Measurements from ENCODE around the gene TRIO.

DNA sequence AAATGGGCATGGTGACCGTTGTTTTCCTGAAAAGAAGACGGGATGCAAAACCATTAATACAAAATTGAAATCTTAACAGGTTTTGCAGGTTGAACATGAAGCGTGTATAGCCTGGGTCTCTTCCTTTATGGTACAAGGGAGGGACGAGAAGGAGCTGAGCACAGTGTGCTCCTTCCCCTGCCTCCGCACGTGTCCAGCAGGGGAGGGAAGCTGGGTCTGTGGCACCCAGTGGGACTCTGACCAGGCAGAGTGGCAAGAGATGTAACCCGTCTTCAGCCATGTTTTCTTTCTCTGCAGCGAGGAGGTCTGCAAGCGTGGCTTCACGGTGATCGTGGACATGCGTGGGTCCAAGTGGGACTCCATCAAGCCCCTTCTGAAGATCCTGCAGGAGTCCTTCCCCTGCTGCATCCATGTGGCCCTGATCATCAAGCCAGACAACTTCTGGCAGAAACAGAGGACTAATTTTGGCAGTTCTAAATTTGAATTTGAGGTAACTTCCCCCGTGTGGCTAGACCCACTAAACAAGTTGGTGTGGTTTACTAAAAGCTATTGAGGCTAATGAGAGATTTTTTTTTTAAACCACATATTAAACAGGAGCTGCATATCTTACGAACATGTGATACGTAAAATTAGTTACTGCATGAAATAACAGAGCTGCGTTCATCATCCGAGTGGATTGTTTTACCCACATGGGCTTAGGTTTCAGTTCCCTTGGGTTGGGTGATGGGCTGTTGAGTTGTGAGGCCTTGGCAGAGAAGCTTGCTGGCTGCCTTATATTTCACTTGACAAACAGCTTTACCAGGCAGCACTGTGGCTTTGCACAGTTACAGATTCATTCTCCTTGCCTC is 143.7 kb downstream of the TRIO start:
- TF ChIP-seq CTCF (IDR thresholded peaks at IDR 0.05) = no peak
- TF ChIP-seq POLR2A (IDR thresholded peaks at IDR 0.05) = no peak
